HEK293 (cell line): ENCODE data around the gene PDE3B.

Experiments used
- CTCF ChIA-PET: fragments of 350-600 bp; formaldehyde crosslinking; extraction: SDS; loops from one replicate; lab custom pipeline; 2021; ENCODE audit warnings: antibody characterized with exemption; lab: Yijun Ruan, JAX
- POLR2A ChIA-PET: fragments of 300-600 bp; formaldehyde crosslinking; extraction: SDS; loops from one replicate; lab custom pipeline; 2020; ENCODE audit warnings: antibody characterized with exemption, inconsistent platforms; lab: Yijun Ruan, JAX
- H3K27ac ChIP-seq: fragments of 200-500 bp; sonication (Bioruptor generic); 2 replicates; pipeline ENCODE4 v1.5.1; 2014; ENCODE audit warnings: low read depth, low read length, control low read depth, inconsistent platforms; ENCODE audit errors: extremely low read depth
- H3K36me3 ChIP-seq, 2 experiments: fragments of 200-500 bp in 1 of 2; sonication (Bioruptor generic) in 1 of 2; 1 replicate in 1 of 2; 2 replicates in 1 of 2; pipeline ENCODE4 v1.5.1; 2014 to 2017; ENCODE audit warnings: inconsistent platforms in 2 of 2, low read length in 2 of 2; ENCODE audit not compliant: control insufficient read depth in 2 of 2, insufficient read depth in 1 of 2
- H3K4me1 ChIP-seq: fragments of 200-500 bp; sonication (Bioruptor generic); 2 replicates; pipeline ENCODE4 v1.5.1; 2014; ENCODE audit warnings: mild to moderate bottlenecking, low read length, inconsistent platforms; ENCODE audit not compliant: control insufficient read depth, insufficient read depth
- H3K4me3 ChIP-seq: 2 replicates; pipeline ENCODE4 v1.5.1; 2011; ENCODE audit warnings: low read depth, mild to moderate bottlenecking, control low read depth, low read length, moderate library complexity
- H3K9me3 ChIP-seq: fragments of 200-500 bp; sonication (Bioruptor generic); 2 replicates; pipeline ENCODE4 v1.5.1; 2014; ENCODE audit warnings: low read depth, low read length, inconsistent platforms; ENCODE audit not compliant: control insufficient read depth, insufficient read depth
- GFI1B ChIP-seq: fragments of 450-650 bp; formaldehyde crosslinking; IDR thresholded peaks from 2 replicates; pipeline ENCODE4 v1.5.1; 2016; ENCODE audit warnings: missing biosample characterization, missing genetic modification characterization
- PATZ1 ChIP-seq: fragments of 450-650 bp; formaldehyde crosslinking; IDR thresholded peaks from 2 replicates; pipeline ENCODE4 v1.5.1; 2016; ENCODE audit warnings: missing biosample characterization, missing genetic modification characterization
- PRDM1 ChIP-seq: fragments of 450-650 bp; formaldehyde crosslinking; IDR thresholded peaks from 2 replicates; pipeline ENCODE4; 2016; ENCODE audit warnings: missing biosample characterization, missing genetic modification characterization
- PRDM2 ChIP-seq: fragments of 450-650 bp; formaldehyde crosslinking; IDR thresholded peaks from 2 replicates; pipeline ENCODE4 v1.5.1; 2016; ENCODE audit warnings: missing biosample characterization, missing genetic modification characterization, borderline replicate concordance
- REPIN1 ChIP-seq: fragments of 450-650 bp; formaldehyde crosslinking; IDR thresholded peaks from 2 replicates; pipeline ENCODE4 v1.5.1; 2017; ENCODE audit warnings: missing biosample characterization, missing genetic modification characterization, low read depth
- SP2 ChIP-seq: fragments of 450-650 bp; formaldehyde crosslinking; IDR thresholded peaks from 2 replicates; pipeline ENCODE4 v1.5.1; 2016; ENCODE audit warnings: missing biosample characterization, missing genetic modification characterization
- SP3 ChIP-seq: fragments of 450-650 bp; formaldehyde crosslinking; IDR thresholded peaks from 2 replicates; pipeline ENCODE4 v1.5.1; 2016; ENCODE audit warnings: missing biosample characterization, missing genetic modification characterization
- YY2 ChIP-seq: fragments of 450-650 bp; formaldehyde crosslinking; IDR thresholded peaks from 2 replicates; pipeline ENCODE4 v1.5.1; 2016; ENCODE audit warnings: missing biosample characterization, missing genetic modification characterization
- ZBTB20 ChIP-seq: fragments of 450-650 bp; formaldehyde crosslinking; IDR thresholded peaks from 2 replicates; pipeline ENCODE4 v1.5.1; 2016; ENCODE audit warnings: missing biosample characterization, missing genetic modification characterization
- ZFHX2 ChIP-seq: fragments of 450-650 bp; formaldehyde crosslinking; conservative IDR thresholded peaks from 2 replicates; pipeline ENCODE4 v1.5.1; 2016; ENCODE audit warnings: missing biosample characterization, missing genetic modification characterization
- ZNF202 ChIP-seq: fragments of 450-650 bp; formaldehyde crosslinking; IDR thresholded peaks from 2 replicates; pipeline ENCODE4 v1.5.1; 2016; ENCODE audit warnings: missing biosample characterization, missing genetic modification characterization, borderline replicate concordance
- ZNF391 ChIP-seq: fragments of 450-650 bp; formaldehyde crosslinking; IDR thresholded peaks from 2 replicates; pipeline ENCODE4 v1.5.1; 2016; ENCODE audit warnings: low read depth, missing biosample characterization, missing genetic modification characterization, borderline replicate concordance
- ZNF416 ChIP-seq: fragments of 450-650 bp; formaldehyde crosslinking; IDR thresholded peaks from 2 replicates; pipeline ENCODE4 v1.5.1; 2016; ENCODE audit warnings: missing biosample characterization, missing genetic modification characterization
- ZNF423 ChIP-seq: fragments of 450-650 bp; formaldehyde crosslinking; IDR thresholded peaks from 2 replicates; pipeline ENCODE4 v1.5.1; 2016; ENCODE audit warnings: missing biosample characterization, missing genetic modification characterization
- ZNF426 ChIP-seq: fragments of 450-650 bp; formaldehyde crosslinking; IDR thresholded peaks from 2 replicates; pipeline ENCODE4 v1.5.1; 2017; ENCODE audit warnings: missing biosample characterization, missing genetic modification characterization, mild to moderate bottlenecking, inconsistent platforms, moderate library complexity
- ZNF433 ChIP-seq: fragments of 450-650 bp; formaldehyde crosslinking; IDR thresholded peaks from 2 replicates; pipeline ENCODE4 v1.5.1; 2016; ENCODE audit warnings: missing biosample characterization, missing genetic modification characterization, low read depth
- ZNF48 ChIP-seq: fragments of 450-650 bp; formaldehyde crosslinking; IDR thresholded peaks from 2 replicates; pipeline ENCODE4 v1.5.1; 2016; ENCODE audit warnings: missing biosample characterization, missing genetic modification characterization
- ZNF560 ChIP-seq: fragments of 450-650 bp; formaldehyde crosslinking; IDR thresholded peaks from 2 replicates; pipeline ENCODE4 v1.5.1; 2017; ENCODE audit warnings: missing biosample characterization, missing genetic modification characterization, borderline replicate concordance
- ZNF830 ChIP-seq: fragments of 450-650 bp; IDR thresholded peaks from 2 replicates; pipeline ENCODE4 v1.5.0; 2018; ENCODE audit warnings: missing biosample characterization, missing genetic modification characterization, low read depth, mild to moderate bottlenecking, moderate library complexity
- ZSCAN18 ChIP-seq: fragments of 450-650 bp; formaldehyde crosslinking; IDR thresholded peaks from 2 replicates; pipeline ENCODE4 v1.5.1; 2016; ENCODE audit warnings: missing biosample characterization, missing genetic modification characterization

The PDE3B gene

GRCh38 chr11:14748090-14748489 is 104.5 kb downstream of the PDE3B start:
- H3K27ac ChIP-seq = no peak overlapping the region
- TF ChIP-seq ZNF416 (tag by site-specific recombination) (no peak), ZNF202 (no peak), ZNF391 (tag by site-specific recombination) (no peak), ZNF433 (tag by site-specific recombination) (no peak), ZNF560 (no peak), ZFHX2 (tag by site-specific recombination) (no peak), ZNF830 (no peak), ZNF48 (tag by site-specific recombination) (no peak), REPIN1 (tag by site-specific recombination) (no peak), ZNF426 (tag by site-specific recombination) (no peak), ZBTB20 (tag by site-specific recombination) (no peak), SP2 (tag by site-specific recombination) (no peak), YY2 (no peak), PRDM1 (no peak), GFI1B (tag by site-specific recombination) (no peak), PRDM2 (no peak), ZNF423 (no peak), PATZ1 (tag by site-specific recombination) (no peak), ZSCAN18 (tag by site-specific recombination) (no peak), SP3 (no peak)
- no peaks in the 10 kb centered on the region for H3K36me3 ChIP-seq
- POLR2A ChIA-PET = no interaction called here
- CTCF ChIA-PET = no interaction called here
- no peaks in the 10 kb centered on the region for H3K9me3 ChIP-seq
- no peaks in the 10 kb centered on the region for H3K4me1 ChIP-seq
- no peak overlapping the region for H3K4me3 ChIP-seq
